Hepatic stellate cell (primary cell): ENCODE measurements around the gene GPC1.
"Not testable (repeated sequence)": the region's sequence is repeated elsewhere in the genome, so short reads cannot be mapped to it uniquely, and the experiment has no call there.

Experiments used
- DNase-seq: peaks from one replicate; pipeline ENCODE4 v3.0.0; 2011; ENCODE audit warnings: low spot score

Gene GPC1, protein sequence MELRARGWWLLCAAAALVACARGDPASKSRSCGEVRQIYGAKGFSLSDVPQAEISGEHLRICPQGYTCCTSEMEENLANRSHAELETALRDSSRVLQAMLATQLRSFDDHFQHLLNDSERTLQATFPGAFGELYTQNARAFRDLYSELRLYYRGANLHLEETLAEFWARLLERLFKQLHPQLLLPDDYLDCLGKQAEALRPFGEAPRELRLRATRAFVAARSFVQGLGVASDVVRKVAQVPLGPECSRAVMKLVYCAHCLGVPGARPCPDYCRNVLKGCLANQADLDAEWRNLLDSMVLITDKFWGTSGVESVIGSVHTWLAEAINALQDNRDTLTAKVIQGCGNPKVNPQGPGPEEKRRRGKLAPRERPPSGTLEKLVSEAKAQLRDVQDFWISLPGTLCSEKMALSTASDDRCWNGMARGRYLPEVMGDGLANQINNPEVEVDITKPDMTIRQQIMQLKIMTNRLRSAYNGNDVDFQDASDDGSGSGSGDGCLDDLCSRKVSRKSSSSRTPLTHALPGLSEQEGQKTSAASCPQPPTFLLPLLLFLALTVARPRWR

DNA sequence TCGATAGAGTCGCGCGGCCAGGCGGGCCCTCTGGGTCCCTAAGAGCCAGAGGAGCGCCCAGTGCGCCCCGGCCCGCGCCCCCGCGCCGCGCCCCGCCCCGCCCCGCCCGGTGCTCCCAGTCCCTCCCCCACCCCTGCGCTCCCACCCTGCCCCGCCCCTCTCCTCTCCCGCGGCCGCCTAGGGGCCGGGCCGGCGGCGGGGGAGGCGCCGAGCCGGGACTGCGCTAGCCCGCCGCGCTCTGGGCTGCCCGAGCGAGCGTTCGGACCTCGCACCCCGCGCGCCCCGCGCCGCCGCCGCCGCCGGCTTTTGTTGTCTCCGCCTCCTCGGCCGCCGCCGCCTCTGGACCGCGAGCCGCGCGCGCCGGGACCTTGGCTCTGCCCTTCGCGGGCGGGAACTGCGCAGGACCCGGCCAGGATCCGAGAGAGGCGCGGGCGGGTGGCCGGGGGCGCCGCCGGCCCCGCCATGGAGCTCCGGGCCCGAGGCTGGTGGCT, at the start of gene GPC1:
GPC1 (plus strand) TSS at position 207 of the 491 bp plus-strand sequence; CDS start at position 463, 256 bp downstream.
- DNase-seq = peak; percentile 95

DNA sequence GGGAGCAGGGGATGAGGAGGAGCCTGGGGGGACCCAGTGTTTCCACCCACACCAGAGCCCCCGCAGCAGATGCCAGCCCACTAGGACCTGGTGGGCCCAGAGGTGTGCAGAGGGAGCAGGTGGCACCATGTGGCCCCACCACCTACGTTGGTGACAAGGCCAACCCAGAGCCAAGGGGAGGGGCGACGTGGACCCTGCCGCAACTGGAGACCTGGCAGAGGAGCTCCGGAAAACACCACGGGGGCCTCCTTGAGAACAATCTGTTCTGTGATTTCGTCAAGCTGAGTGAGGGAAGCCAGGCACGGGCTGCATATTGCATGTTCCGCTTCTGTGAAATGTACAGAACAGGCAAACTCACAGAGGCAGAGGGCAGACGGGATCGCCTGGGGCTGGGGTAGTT, 49.1 kb upstream of the GPC1 start:
- no peak for DNase-seq

DNA sequence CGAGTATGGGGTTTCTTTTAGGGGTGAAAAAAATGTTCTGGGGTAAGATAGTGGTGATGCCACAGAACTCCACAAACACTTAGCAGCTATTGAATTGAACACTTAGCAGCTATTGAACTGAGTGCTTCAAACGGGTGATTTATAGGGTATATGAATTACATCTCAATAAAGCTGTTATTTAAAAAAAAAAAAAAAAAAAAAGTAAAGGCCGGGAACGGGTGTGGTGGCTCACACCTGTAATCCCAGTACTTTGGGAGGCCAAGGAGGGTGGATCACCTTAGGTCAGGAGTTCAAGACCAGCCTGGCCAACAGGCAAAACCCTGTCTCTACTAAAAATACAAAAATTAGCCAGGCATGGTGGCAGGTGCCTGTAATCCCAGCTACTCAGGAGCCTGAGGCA, 48.7 kb upstream of the GPC1 start:
- DNase-seq = not testable (repeated sequence)

DNA sequence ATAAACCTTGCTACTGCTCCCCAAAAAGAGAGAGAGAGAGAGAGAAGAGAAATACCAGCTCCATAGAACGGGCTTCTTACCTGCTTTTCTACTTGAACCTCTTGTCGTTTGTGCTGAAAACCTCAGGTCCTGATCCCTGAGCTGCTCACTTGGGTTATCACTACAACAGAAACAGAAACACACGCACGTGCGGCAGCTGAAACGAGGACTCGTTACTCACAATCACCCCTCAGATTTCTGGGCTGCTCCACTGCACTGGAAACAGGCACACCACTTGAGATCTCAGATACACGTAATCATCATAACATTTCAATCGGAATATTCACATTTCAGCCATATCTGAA, 48.2 kb upstream of the GPC1 start:
- DNase-seq = no peak

DNA sequence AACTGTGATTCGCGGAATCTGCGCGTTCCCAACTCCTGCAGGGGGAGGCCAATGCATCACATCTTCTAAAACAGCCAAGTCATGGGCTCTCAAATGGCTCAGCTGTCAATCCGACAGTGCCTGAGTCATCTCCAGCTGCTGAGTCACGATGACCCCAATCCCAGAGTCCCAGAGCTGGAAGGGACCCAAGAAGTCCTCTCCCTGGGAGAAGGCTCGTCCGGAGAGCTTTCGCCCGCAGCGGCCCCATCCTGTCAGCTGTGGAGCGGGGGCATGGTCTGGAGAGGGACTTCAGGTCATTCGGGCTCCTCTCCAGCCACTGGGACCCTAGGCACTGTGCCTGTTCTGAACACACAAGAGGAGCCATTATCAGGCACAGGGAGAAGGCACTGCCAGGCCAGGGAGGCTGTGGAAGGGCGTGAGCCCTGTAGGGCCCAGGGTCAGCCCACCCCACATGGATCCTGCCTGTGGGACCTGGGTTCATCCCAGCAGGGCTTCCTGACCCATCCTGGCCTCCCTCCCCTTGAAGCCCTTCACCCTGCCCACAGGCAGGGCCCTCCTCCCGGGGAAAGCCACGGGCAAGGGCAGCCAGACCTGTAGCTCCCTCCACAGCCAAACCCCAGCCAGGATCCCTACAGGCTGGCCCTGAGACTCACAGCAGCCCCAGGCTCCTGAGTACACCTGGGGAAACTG, 47.6 kb upstream of the GPC1 start:
- peak; percentile 98 for DNase-seq

DNA sequence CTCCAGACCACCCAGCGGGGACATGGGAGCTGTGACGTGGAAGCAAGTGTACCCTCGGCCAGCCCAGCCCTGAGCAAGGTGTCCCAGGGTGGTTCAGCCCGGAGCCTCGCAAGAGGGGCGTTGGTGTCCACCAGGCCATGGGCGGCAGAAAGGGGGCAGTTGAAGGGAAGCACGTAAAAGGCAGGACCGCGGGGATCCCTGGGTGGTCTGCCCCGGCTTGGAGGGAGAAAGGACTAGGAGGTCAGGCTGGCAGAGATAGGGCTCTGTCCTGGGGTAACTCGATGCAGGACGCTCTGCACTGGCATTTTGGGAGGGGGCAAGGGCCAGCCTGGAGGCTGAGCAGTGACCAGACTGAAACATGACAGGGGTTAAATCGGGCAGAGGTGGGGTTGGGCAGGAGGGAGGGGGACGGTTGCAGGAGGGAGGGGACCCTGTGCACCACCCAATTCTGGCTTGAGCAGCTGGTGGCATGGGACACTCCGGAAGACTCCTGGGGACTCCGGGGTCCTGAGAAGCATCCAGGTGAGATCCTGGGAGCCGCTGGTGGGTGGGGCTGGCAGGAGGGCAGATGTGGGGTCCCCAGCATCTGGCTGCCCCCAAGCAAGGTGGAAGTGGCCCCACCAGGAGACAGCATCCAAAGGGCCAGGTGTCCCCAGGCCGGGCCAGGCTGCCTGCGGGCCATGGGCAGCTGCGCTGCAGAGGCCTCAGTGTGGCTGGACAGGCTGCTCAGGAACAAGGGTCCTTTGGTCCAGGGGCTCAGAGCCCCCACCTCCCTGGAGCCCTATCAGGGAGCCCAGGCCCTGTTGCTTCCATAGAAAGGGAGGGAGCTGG, 46.8 kb upstream of the GPC1 start:
- no peak for DNase-seq

DNA sequence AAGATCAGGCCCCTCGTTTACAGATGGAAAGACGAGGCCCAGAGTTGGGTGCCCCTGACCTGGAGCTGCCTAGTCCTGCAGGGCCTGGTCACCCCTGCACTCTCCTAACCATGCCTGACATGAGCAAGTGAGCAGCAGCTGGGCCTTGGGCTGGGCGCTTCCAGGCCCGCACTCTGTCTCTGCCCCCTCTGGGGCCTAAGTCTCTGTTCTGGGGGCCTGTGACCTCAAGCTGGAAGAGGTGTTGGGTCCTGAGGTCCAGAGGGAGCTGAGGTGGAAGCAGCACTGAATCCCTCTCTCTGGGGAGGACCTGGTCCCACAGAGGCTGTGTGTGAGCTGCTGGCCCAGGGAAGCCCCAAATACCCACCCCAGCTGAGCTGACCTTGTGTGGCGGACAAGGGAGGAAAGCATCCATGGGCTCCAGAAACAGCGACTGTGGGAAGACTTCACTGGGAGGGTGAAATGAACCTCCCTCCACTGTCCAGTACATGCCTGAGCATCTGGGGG, 46.1 kb upstream of the GPC1 start:
- no peak for DNase-seq

DNA sequence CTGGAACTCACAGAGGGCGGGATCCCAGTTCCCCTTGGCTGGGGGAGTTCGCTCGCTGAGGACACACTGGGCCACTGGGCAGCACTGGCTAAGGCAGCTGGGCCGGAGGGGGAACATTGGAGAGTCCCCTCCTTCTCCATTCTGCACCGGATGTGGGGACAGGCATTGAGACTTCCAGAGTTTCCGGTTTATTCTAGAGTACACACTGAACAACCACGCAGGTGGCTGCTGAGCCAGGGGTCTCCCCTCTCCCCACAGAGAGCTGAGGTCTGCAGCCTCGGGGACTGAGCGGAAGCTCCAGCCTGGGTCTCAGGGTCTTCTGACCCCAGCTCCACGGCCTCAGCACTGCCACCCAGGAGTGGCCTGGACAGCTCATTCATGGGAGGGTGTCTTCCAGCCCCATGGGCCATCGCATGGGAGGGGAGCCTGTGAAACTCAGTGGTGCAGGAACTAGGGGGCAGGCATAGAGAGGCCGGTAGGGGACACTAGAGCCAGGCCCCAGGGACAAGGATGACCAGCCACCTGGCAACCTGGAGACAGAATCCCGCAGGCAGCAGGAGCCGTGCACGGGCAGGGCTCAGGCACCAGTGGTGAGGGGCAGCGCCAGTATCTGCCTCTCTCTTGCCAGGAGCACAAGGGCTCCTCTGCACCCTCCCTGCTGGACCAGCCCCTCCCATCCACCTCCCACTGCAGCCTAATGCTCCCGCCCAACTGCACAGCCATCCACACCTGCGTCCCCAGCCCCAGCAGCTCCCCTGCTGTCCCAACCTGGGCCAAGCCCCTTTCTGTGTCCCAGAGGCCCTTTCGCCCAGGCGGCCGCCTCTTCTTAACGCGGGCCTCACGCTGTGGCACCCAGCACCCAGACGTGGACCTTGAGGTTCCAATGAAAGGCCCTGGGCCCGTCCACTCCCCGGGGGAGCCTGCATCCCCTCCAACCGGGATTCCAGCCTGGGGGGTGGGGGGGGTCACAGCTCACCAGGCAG, 45.1 kb upstream of the GPC1 start:
- DNase-seq = no peak

DNA sequence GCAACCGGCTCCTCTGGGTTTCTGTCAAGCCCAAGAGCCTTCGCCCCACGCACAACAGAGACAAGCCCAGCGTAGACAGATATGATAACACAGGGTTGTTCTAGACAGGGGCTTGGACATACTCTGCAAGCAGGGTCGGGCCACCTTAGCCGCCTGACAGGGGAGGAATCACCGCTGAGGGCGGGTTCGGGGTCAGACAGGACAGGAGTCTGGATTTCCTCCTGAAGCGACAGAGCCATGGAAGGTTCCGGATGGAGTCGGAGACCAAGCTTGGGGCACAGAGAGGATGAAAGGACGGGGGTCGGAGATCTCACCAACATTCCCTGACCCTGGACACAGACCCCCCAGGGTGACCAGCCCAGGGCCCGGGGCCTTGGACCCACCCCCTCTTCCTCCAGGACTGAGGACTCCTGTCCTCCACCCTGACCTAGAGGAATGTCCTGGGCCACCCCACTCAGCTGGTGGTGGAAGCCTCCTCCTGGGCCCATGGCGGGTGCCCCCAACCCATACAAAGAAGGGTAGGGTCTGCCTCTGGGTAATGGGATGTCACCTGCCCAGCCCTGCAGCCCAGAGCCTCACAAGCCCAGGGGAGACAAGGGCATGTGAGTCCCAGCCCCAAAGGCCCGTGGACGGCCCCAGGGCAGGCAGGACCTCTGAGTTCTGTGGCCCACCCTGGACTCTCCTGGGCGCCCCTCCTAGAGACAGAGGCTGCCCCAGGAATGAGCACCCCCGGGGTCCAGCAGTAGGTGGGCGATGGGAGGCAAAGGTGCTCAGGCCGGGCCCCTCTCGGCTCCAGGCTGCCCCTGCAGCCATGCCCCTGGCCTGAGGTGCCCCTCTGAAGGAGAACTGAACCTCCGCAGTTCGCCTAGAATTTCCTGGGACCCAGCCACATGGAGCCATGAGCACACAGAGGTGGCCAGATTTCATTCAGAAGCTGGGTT, 44.1 kb upstream of the GPC1 start:
- DNase-seq = no peak

DNA sequence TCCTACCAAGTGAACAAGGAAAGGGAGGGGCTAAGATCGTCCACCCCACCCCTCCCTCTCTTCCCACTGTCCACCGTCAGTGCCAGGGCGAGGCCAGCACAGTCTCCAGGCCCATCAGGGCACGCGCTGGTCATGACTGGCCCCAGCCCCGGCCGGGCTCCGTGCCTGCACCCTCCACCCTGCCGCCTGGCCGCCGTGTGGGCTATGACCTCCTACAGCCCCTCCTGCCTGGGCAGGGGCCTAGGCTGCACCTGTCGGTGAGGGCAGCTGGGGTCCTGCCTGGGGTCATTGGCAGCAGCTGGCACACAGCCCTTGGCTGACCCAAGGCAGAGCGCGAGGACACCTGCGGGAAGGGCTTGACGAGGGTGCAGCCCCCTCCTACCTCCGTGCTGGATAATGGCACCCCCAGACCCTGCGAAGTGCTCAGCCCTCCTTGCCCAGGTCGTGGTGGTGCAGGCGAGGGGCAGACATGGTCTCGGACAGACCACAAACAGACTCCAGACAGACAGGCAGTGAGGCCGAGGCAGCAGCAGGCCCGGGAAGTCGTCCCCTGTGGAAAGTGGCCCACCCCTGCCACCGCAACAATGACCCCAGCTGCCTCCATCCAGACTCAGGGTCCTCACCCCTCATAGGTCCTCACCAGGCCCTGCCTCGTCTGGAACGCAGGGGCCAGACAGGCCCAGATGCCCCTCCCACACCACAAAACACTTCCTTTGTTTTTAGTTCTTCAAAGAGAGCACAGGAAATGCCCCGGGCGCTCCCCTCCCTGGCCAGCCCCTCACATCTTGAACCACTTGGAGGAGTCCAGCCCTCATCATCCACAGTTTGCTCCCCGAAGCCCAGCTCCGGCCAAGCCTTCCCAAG, 43.1 kb upstream of the GPC1 start:
- no peak for DNase-seq

DNA sequence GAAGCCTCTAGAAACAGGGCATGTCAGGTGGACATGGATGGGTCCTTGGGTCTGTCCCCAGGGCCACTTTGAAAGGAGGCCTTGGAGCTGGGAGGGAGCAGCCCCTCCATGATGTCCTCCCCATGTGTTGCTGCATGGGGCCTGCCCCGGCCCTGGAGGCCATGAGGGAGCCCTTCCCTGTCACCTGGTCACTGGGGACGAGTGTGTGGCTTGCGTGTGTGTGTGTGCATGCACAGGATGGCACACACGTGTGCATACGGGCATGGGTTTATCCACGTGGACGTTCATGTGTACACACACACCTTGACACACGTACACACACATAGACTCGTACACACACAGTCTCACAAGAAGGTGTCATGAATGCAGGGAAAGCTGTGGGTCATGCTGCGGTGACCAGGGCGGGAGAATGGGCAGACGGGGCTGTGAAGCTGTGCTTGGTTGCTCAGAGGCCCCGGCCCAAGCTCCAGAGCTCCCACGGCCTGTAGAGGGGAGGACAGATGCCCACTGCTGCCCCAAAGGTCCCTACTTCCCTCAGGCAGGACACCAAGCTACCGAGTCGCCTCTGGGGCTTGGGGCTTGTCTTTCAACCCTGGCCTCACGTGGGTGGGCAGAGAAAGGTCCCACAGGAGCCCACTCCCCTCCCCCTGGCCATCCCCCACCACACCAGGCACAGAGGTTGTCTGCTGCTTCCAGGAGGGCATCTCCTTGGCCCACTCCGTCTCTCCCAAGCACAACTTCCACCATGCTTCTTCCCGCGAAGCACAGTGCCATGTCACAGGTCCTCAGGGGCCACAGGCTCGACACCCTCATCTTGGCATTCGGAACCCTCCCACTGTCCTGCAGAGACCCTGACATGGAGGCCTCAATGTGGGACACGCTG, 42.3 kb upstream of the GPC1 start:
- no peak for DNase-seq

DNA sequence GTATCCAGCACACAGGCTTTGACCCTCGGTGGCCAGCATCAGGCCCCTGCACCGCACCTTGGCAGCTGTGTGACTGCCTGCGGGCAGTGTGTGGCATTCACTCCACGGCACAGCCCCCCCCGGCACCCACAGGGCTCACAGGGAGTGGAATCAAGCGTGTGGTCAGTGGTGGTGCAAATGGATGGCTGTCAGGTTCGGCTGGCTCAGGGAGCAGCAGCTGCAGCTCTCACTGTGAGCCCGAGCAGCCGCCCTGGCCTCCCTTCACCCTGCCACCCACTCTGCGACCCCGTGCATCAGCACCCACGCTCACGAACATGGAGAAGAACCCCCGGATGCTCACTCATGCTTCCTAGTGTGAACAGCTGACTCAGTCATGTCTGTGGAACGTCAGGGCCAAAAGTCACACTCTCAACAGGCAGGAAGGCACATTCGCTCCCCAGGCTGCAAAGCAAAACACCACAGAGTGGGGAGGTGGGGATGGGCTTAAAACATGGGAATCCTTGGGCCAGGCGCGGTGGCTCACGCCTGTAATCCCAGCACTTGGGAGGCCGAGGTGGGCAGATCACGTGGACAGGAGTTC, 41.5 kb upstream of the GPC1 start:
- peak; percentile 55 for DNase-seq

DNA sequence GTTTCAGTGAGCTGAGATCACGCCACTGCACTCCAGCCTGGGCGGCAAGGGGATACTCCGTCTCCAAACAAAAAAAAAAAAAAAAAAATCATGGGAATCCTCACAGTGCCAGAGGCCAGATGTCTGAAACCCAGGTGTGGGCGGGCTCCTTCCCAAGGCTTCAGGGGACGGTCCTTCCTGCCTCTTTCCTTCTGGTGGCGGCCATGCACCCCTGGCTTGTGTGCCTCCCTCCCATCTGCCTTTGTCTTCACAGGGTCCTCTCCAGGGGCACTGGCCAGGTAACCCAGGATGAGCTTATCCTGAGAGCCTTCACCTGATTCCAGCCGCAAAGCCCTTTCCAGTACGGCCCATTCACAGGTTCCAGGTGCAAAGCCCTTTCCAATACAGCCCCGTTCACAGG, 40.9 kb upstream of the GPC1 start:
- DNase-seq = no peak

DNA sequence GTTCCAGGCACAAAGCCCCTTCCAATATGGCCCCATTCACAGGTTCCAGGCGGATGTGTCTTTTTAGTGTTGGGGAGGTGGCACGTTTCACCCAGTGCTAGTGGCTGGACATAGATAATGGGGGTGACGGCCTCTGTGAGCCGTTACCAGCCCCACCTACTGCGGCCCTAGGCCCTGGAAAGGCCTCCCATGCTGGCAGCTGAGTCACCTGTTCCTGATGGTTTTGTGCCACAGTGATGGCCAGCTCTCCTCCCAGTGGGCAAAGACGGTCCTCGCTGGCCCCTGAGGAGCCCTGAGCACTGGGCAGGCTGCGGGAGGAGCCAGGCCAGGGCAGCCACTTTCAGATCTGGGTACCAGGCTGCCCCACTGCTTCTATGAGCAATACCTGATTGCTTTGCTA, 40.0 kb upstream of the GPC1 start:
- no peak for DNase-seq

DNA sequence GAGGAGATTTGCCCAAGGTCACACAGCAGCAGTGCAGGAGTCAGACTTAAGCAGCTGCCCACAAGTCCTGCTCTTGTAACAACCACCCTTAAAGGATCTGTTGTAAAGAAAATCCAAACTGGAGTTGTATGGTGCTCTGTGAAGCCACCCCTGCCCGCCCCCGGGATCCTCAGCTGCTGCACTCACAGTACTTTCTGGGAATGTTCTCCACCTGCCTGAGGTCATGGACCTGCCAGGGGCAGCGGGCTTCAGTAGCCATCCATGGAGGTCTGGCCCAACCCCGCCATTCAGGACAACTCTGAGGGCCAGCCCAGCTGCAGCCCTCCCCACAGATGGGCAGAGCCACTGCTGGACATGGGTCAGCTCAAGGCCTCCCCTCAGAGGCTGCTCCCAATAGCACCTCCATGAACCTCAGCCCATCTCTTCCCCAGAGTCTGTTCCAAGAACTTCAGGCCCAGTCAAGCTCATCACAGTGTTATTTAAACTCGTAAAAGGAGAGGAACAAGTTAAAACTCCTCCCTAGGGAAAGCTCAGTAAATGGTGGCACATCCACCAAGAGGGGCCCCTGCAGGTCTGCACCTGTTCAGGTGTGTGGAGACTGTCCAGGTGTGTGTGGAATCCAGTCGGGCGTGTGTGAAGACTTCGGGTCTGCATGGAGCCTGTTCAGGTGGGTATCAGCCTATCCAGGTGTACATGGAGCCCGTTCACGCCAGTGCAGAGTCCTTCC, 39.4 kb upstream of the GPC1 start:
- DNase-seq = no peak
